K562 (cell line): ENCODE results near the gene TNIP2.

ENCODE experiments used
- CEBPB ChIP-seq: fragments of 450-650 bp; IDR thresholded peaks from 2 replicates; pipeline ENCODE4 v1.6.1; 2016; ENCODE audit warnings: missing genetic modification characterization, missing compliant biosample characterization
- CHD4 ChIP-seq: fragments of 200-600 bp; sonication (generic); IDR thresholded peaks from 3 replicates; pipeline ENCODE4 v1.6.1; 2012; ENCODE audit warnings: low read depth, mild to moderate bottlenecking, mixed read lengths, low read length, inconsistent platforms; ENCODE audit not compliant: insufficient read depth, insufficient replicate concordance, poor library complexity, severe bottlenecking
- CTCF ChIP-seq, 3 experiments: IDR thresholded peaks in 2 of 3; conservative IDR thresholded peaks in 1 of 3; 2 replicates each; pipeline ENCODE4 v1.5.1; 2011 to 2012; ENCODE audit warnings: low read length in 3 of 3, mild to moderate bottlenecking in 3 of 3, control low read depth in 2 of 3, improper control_type of control experiment in 1 of 3, inconsistent platforms in 1 of 3, low read depth in 1 of 3, mixed read lengths in 1 of 3, moderate library complexity in 1 of 3; ENCODE audit not compliant: insufficient read depth in 2 of 3
- MTA2 ChIP-seq: fragments of 450-650 bp; IDR thresholded peaks from 2 replicates; pipeline ENCODE4 v1.6.1; 2016; ENCODE audit warnings: low read depth
- POLR2AphosphoS5 ChIP-seq: IDR thresholded peaks from 2 replicates; pipeline ENCODE4 v1.6.1; 2011; ENCODE audit warnings: mild to moderate bottlenecking, low read depth, low read length, moderate library complexity; ENCODE audit not compliant: control insufficient read depth, insufficient read depth
- USF2 ChIP-seq: sonication (generic); formaldehyde crosslinking; IDR thresholded peaks from 2 replicates; pipeline ENCODE4 v1.5.0; 2020; ENCODE audit warnings: missing genetic modification reagents
- ZNF717 ChIP-seq: fragments of 250-450 bp; sonication (Bioruptor Pico); IDR thresholded peaks from 2 replicates; pipeline ENCODE4 v1.5.0; 2021
- ZNF75A ChIP-seq: fragments of 450-650 bp; formaldehyde crosslinking; IDR thresholded peaks from 2 replicates; pipeline ENCODE4 v1.4.0; 2020; ENCODE audit warnings: mild to moderate bottlenecking

DNA sequence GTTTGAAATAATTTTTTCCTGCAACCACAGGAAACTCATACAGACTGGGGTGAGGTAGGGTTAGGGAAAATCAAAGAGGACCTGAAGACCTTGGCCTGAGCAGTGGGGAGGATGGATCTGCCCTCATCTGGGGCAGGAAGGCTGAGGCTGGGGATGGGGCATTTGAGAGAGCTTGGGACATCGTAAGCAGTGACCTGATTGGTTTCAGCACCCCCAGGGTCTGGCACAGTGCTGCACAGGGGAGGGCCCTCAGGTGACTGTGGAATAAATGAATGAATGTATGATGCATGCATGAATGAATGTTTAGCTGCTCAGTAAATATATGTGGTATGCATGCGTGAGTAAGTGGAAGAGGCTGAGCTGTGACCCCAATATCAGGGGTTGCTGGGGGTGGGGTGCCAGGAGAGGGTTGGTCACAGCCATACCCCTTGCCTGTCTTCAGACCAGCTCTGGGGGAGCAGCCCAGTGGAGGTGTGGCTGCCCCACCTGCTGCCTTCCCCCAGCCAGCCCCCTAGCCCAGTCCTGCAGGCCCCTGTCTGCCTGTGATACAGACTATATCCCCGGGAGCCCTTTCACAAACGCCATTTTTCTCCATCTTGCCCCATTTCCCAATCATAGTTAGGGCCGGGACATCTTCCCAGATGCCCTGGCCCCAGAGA, 11.0 kb upstream of the TNIP2 start:
- TF ChIP-seq ZNF717 (CRISPR knock-in tag), result no peak
- no peak for TF ChIP-seq ZNF75A
- no peak for TF ChIP-seq USF2 (CRISPR knock-in tag)
- no peak for TF ChIP-seq CHD4
- TF ChIP-seq CTCF (IDR thresholded peaks at IDR 0.05 in 2 of 3, conservative IDR thresholded peaks at IDR 0.05 in 1 of 3; ENCODE audit: insufficient read depth in 2 of 3, low read depth in 1 of 3, low read length in 3 of 3), result no peak
- no peak for TF ChIP-seq POLR2AphosphoS5
- no peak for TF ChIP-seq MTA2
- TF ChIP-seq CEBPB, result no peak
